ENCODE results near the gene OVAAL. TPM values are rescaled to one million over a fixed set of nuclear protein-coding genes. Genes with fewer than 3 reads are reported as not detected.

OVAAL gene
- total RNA-seq, 1 donor from 2014 or later = not detected

- TF ChIP-seq, protein P1, sequence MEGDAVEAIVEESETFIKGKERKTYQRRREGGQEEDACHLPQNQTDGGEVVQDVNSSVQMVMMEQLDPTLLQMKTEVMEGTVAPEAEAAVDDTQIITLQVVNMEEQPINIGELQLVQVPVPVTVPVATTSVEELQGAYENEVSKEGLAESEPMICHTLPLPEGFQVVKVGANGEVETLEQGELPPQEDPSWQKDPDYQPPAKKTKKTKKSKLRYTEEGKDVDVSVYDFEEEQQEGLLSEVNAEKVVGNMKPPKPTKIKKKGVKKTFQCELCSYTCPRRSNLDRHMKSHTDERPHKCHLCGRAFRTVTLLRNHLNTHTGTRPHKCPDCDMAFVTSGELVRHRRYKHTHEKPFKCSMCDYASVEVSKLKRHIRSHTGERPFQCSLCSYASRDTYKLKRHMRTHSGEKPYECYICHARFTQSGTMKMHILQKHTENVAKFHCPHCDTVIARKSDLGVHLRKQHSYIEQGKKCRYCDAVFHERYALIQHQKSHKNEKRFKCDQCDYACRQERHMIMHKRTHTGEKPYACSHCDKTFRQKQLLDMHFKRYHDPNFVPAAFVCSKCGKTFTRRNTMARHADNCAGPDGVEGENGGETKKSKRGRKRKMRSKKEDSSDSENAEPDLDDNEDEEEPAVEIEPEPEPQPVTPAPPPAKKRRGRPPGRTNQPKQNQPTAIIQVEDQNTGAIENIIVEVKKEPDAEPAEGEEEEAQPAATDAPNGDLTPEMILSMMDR (IDR thresholded peaks at IDR 0.05; ENCODE audit: unreplicated experiment) = no peak
- Mint-ChIP-seq H3K4me1 (peaks cover 32% of the 10 kb centered on the region), H3K27ac (no peak overlapping the region), H3K9me3 (no peaks in the 10 kb centered on the region), H3K36me3 (no peaks in the 10 kb centered on the region), H3K27me3 (ENCODE audit: low read depth) (no peaks in the 10 kb centered on the region), H3K4me3 (no peak overlapping the region)
- no peak for DNase-seq (ENCODE audit: low spot score in 2 of 2, unreplicated experiment in 2 of 2)
These were observed 24.6 kb upstream of the OVAAL start for GRCh38 chr1:180534214-180534613.

DNA sequence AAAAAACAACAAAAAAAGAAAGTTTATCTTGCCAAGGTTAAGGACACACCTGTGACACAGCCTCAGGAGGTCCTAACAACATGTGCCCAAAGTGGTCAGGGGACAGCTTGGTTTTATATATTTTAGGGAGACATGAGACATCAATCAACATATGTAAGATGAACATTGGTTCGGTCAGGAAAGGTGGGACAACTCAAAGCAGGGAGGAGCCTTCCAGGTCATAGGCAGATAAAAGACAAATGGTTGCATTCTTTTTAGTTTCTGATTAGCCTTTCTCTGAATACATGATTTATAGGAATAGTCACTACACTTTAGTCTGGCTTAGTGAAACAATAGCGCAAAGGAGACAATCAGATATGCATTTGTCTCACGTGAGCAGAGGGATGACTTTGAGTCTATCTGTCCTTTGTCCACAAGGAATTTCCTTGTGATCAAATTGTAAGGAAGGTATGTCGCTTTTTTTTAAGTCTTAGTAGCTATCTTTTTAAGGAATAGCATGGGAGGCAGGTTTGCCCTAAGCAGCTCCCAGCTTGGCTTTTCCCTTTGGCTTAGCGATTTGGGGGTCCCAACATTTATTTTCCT, 23.3 kb upstream of the OVAAL start:
- Mint-ChIP-seq H3K4me1 (peaks cover 22% of the 10 kb centered on the region), H3K27ac (no peak overlapping the region), H3K27me3 (ENCODE audit: low read depth) (no peaks in the 10 kb centered on the region), H3K36me3 (no peaks in the 10 kb centered on the region), H3K9me3 (no peaks in the 10 kb centered on the region), H3K4me3 (no peak overlapping the region)
- DNase-seq (ENCODE audit: low spot score in 2 of 2, unreplicated experiment in 2 of 2) = no peak
- TF ChIP-seq, protein P1 (IDR thresholded peaks at IDR 0.05; ENCODE audit: unreplicated experiment) = no peak

- TF ChIP-seq, protein P1 (IDR thresholded peaks at IDR 0.05; ENCODE audit: unreplicated experiment) = no peak
- Mint-ChIP-seq H3K36me3 (no peaks in the 10 kb centered on the region), H3K4me3 (no peak overlapping the region), H3K9me3 (no peaks in the 10 kb centered on the region), H3K27me3 (ENCODE audit: low read depth) (no peaks in the 10 kb centered on the region), H3K27ac (no peak overlapping the region), H3K4me1 (peaks cover 22% of the 10 kb centered on the region)
- no peak for DNase-seq (ENCODE audit: low spot score in 2 of 2, unreplicated experiment in 2 of 2)
These were observed 21.9 kb upstream of the OVAAL start for GRCh38 chr1:180536821-180537372.

GRCh38 chr1:180539136-180539535, 19.6 kb upstream of the OVAAL start:
- H3K4me3 Mint-ChIP-seq = no peak overlapping the region
- TF ChIP-seq, protein P1 (IDR thresholded peaks at IDR 0.05; ENCODE audit: unreplicated experiment) = no peak
- no peak for DNase-seq (ENCODE audit: low spot score in 2 of 2, unreplicated experiment in 2 of 2)
- H3K4me1 Mint-ChIP-seq = peaks cover 22% of the 10 kb centered on the region
- no peak overlapping the region for H3K27ac Mint-ChIP-seq
- H3K36me3 Mint-ChIP-seq = no peaks in the 10 kb centered on the region
- H3K27me3 Mint-ChIP-seq (ENCODE audit: low read depth) = no peaks in the 10 kb centered on the region
- H3K9me3 Mint-ChIP-seq = no peaks in the 10 kb centered on the region

- H3K27ac Mint-ChIP-seq = no peak overlapping the region
- TF ChIP-seq, protein P1 (IDR thresholded peaks at IDR 0.05; ENCODE audit: unreplicated experiment) = no peak
- H3K36me3 Mint-ChIP-seq = no peaks in the 10 kb centered on the region
- no peak for DNase-seq (ENCODE audit: low spot score in 2 of 2, unreplicated experiment in 2 of 2)
- no peak overlapping the region for H3K4me3 Mint-ChIP-seq
- peaks cover 15% of the 10 kb centered on the region for H3K4me1 Mint-ChIP-seq
- H3K9me3 Mint-ChIP-seq = no peaks in the 10 kb centered on the region
- no peaks in the 10 kb centered on the region for H3K27me3 Mint-ChIP-seq (ENCODE audit: low read depth)
These were observed 17.8 kb upstream of the OVAAL start for GRCh38 chr1:180540697-180541594.
